RWPE2 (cell line): ENCODE results near the gene MSANTD3.

Experiments
- ATAC-seq: fragments of 200-7000 bp; cut with Tn5 transposase; 3 replicates; pipeline ENCODE4 v1.9.1; 2021; ENCODE audit warnings: low read depth
- DNase-seq: peaks from one replicate; pipeline ENCODE4 v3.0.0-alpha.2; 2020; ENCODE audit warnings: low spot score
- H3K27ac ChIP-seq: fragments of 450-650 bp; 2 replicates; pipeline ENCODE4 v1.5.1; 2017; ENCODE audit warnings: mild to moderate bottlenecking; ENCODE audit not compliant: poor library complexity, severe bottlenecking
- H3K27me3 ChIP-seq: fragments of 250-450 bp; sonication (Bioruptor Pico); 2 replicates; pipeline ENCODE4 v1.5.1; 2021; ENCODE audit warnings: mild to moderate bottlenecking, moderate library complexity; ENCODE audit not compliant: insufficient read depth, poor library complexity, severe bottlenecking
- H3K36me3 ChIP-seq: fragments of 250-450 bp; sonication (Bioruptor Pico); 2 replicates; pipeline ENCODE4 v1.5.1; 2020; ENCODE audit warnings: low read depth, mild to moderate bottlenecking, moderate library complexity
- H3K4me1 ChIP-seq: fragments of 250-450 bp; sonication (Bioruptor Pico); 2 replicates; pipeline ENCODE4 v1.5.1; 2021; ENCODE audit warnings: mild to moderate bottlenecking, moderate library complexity; ENCODE audit not compliant: insufficient read depth, poor library complexity, severe bottlenecking
- H3K4me3 ChIP-seq: fragments of 250-450 bp; sonication (Bioruptor Pico); 2 replicates; pipeline ENCODE4 v1.5.1; 2021; ENCODE audit warnings: mild to moderate bottlenecking, moderate library complexity; ENCODE audit not compliant: severe bottlenecking
- H3K9me3 ChIP-seq: fragments of 250-450 bp; sonication (Bioruptor Pico); 2 replicates; pipeline ENCODE4 v1.5.1; 2021; ENCODE audit warnings: mild to moderate bottlenecking, moderate library complexity; ENCODE audit not compliant: severe bottlenecking
- TF ChIP-seq, protein P1 (sequence below): fragments of 450-650 bp; IDR thresholded peaks from one replicate; pipeline ENCODE4 v1.5.1; 2017; ENCODE audit warnings: mild to moderate bottlenecking, moderate library complexity; ENCODE audit not compliant: poor library complexity, severe bottlenecking

The MSANTD3 gene

DNA sequence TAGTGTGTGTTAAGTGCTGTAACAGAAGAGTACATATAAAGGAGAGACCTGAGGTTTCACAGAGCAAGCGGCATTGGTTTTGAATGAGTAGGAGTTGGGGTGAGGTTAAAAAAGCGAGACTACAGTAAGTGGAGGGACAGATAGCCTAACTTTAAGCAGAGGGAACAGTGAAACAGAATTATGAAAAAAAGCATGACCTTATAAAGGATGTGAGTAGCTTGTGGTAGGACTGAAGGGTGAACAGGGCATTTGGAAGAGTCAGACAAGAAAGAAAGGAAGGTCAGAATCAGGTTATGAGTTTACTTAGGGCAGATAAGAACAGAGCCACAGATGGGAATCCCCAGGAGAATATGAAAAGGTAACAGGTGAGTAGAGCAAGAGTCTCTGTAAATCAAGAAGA lies 22.5 kb downstream of the MSANTD3 start:
- TF ChIP-seq, protein P1, sequence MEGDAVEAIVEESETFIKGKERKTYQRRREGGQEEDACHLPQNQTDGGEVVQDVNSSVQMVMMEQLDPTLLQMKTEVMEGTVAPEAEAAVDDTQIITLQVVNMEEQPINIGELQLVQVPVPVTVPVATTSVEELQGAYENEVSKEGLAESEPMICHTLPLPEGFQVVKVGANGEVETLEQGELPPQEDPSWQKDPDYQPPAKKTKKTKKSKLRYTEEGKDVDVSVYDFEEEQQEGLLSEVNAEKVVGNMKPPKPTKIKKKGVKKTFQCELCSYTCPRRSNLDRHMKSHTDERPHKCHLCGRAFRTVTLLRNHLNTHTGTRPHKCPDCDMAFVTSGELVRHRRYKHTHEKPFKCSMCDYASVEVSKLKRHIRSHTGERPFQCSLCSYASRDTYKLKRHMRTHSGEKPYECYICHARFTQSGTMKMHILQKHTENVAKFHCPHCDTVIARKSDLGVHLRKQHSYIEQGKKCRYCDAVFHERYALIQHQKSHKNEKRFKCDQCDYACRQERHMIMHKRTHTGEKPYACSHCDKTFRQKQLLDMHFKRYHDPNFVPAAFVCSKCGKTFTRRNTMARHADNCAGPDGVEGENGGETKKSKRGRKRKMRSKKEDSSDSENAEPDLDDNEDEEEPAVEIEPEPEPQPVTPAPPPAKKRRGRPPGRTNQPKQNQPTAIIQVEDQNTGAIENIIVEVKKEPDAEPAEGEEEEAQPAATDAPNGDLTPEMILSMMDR = no peak
- ATAC-seq (no peak), DNase-seq (no peak)
- no peaks in the 10 kb centered on the region for H3K27me3 ChIP-seq
- no peak overlapping the region for H3K27ac ChIP-seq
- H3K4me1 ChIP-seq = no peaks in the 10 kb centered on the region
- H3K9me3 ChIP-seq = no peaks in the 10 kb centered on the region
- peaks cover 62% of the 10 kb centered on the region for H3K36me3 ChIP-seq
- H3K4me3 ChIP-seq = no peak overlapping the region

DNA sequence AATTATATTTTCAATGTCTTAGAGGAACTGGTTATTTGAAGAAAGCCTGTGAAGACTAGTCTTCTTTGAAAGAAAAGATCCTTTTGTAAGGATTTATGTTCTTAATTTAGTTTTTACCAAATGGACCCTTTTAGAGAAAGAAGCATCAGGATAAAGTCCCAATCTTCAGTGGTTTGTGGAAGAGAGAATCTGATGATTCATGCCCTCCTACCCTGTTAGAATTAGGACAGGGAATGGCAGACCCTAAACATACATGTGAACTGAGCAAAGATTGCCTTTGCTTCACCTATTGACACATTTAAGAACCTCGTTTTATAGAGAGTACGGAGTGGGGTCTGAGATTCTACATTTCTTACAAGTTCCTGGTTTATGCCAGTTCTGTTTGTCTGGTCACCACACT lies 26.0 kb downstream of the MSANTD3 start:
- ATAC-seq = no peak

DNA sequence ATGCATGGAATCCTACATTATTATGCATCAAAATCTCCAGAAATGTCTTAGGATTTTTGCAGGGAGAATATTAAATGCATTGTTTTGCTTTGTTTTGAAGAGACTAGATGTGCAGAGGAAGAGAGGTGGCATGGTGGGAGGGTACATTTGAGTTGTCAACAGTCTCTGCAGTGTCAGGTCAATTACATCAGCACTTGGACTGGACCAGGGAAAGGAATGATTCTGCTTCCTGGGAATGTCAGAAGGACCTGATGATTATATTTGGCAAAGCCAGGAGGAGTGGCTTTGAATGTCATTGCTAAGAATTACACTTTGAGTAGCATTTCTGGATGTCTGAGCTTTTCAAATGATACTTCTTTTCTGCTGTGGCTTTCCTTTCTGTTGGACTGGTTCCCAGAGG lies 28.5 kb downstream of the MSANTD3 start:
- Histone ChIP-seq H3K27ac (no peak overlapping the region), H3K9me3 (no peaks in the 10 kb centered on the region), H3K27me3 (no peaks in the 10 kb centered on the region), H3K36me3 (peaks cover 27% of the 10 kb centered on the region), H3K4me1 (no peaks in the 10 kb centered on the region), H3K4me3 (no peak overlapping the region)
- DNase-seq (no peak), ATAC-seq (no peak)
- TF ChIP-seq, protein P1 = no peak

More for the DNA sequence above, 26.0 kb downstream of the MSANTD3 start:
- Histone ChIP-seq H3K27me3 (no peaks in the 10 kb centered on the region), H3K4me3 (no peak overlapping the region), H3K9me3 (no peaks in the 10 kb centered on the region), H3K36me3 (peaks cover 35% of the 10 kb centered on the region), H3K4me1 (no peaks in the 10 kb centered on the region), H3K27ac (no peak overlapping the region)
- DNase-seq = no peak
- TF ChIP-seq, protein P1 = no peak

DNA sequence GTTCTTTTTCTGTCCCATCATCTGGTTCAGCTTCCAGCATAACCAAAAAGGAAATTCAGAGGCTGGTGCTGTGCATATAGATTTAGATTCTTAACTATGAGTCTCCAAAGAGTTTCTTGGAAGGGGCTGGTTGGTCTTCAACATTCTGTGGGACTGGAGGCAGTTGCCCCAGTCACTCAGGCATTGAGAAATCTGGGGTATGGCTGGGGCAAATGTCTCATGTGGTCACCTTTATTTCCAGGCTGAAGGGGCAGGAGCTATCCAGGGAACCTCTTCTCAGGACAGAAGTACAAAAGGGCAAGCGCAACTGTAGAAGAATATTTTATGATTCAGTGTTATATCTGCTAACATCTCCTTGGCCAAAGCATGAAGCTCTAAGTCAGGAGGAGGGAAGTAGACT lies 30.6 kb downstream of the MSANTD3 start:
- H3K27me3 ChIP-seq = no peaks in the 10 kb centered on the region
- ATAC-seq = no peak

DNA sequence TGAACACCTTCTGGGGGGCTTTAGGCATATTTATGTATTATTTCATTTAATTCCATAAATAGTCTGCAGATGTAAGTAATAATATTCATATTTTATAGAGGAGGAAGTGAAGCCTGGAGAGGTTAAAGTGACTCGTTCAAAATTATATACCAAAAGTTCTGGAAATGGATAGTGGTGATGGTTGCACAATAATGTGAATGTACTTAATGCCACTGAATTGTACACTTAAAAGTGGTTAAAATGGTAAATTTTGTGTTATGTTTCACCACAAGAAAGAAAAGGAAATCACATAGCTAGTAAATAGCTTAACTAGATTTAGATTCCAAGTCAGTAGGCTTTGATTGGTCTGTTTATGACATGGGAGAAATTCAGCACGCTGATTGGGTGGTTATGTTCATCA lies 33.0 kb downstream of the MSANTD3 start:
- Histone ChIP-seq H3K4me3 (no peak overlapping the region), H3K4me1 (no peaks in the 10 kb centered on the region), H3K9me3 (no peaks in the 10 kb centered on the region), H3K27me3 (no peaks in the 10 kb centered on the region), H3K36me3 (no peaks in the 10 kb centered on the region), H3K27ac (no peak overlapping the region)
- no peak for DNase-seq
- TF ChIP-seq, protein P1 = no peak
- no peak for ATAC-seq

More for the DNA sequence above, 30.6 kb downstream of the MSANTD3 start:
- DNase-seq = no peak
- Histone ChIP-seq H3K9me3 (no peaks in the 10 kb centered on the region), H3K36me3 (peaks cover 10% of the 10 kb centered on the region), H3K27ac (no peak overlapping the region), H3K4me1 (no peaks in the 10 kb centered on the region), H3K4me3 (no peak overlapping the region)
- TF ChIP-seq, protein P1 = no peak
